Keratinocyte (primary cell): ENCODE data around the gene ABI3. TPM values are rescaled to one million over a fixed set of nuclear protein-coding genes. Genes with fewer than 3 reads are reported as not detected.

Experiments
- DNase-seq: peaks from one replicate; pipeline ENCODE4 v3.0.0-alpha.2; 2011; ENCODE audit warnings: low read depth, missing footprints, low spot score
- FAIRE-seq: peaks from 2 replicates; lab custom pipeline; 2011; peaks lifted over from hg19 to GRCh38; lab: Jason Lieb, UNC
- H2AFZ ChIP-seq: 2 replicates; pipeline ENCODE4 v1.6.0; 2012; ENCODE audit warnings: low read length, control low read depth, inconsistent platforms; ENCODE audit not compliant: control insufficient read depth
- H3K27ac ChIP-seq: 2 replicates; pipeline ENCODE4 v1.5.1; 2011; ENCODE audit warnings: low read length; ENCODE audit not compliant: control insufficient read depth, insufficient read depth
- H3K27me3 ChIP-seq: 3 replicates; pipeline ENCODE4 v1.6.0; 2011; ENCODE audit warnings: low read length; ENCODE audit not compliant: control insufficient read depth, insufficient read depth; ENCODE audit errors: extremely low read depth
- H3K36me3 ChIP-seq, 2 experiments: 2 replicates in 1 of 2; 3 replicates in 1 of 2; pipeline ENCODE4 v1.5.1; 2011; ENCODE audit warnings: low read length in 2 of 2, mild to moderate bottlenecking in 1 of 2; ENCODE audit not compliant: control insufficient read depth in 2 of 2, insufficient read depth in 2 of 2; ENCODE audit errors: extremely low read depth in 1 of 2
- H3K4me1 ChIP-seq: 3 replicates; pipeline ENCODE4 v1.5.1; 2011; ENCODE audit warnings: low read length; ENCODE audit not compliant: control insufficient read depth, insufficient read depth; ENCODE audit errors: extremely low read depth
- H3K4me2 ChIP-seq: 3 replicates; pipeline ENCODE4 v1.6.0; 2011; ENCODE audit warnings: low read depth, low read length; ENCODE audit not compliant: control insufficient read depth, insufficient read depth; ENCODE audit errors: extremely low read depth
- H3K4me3 ChIP-seq, 3 experiments: fragments of 200-600 bp in 1 of 3; sonication (generic) in 1 of 3; 2 replicates in 2 of 3; 3 replicates in 1 of 3; pipeline ENCODE4 v1.5.1; 2011 to 2016; ENCODE audit warnings: low read length in 3 of 3, mild to moderate bottlenecking in 3 of 3, control low read depth in 2 of 3, inconsistent platforms in 1 of 3, low read depth in 1 of 3, mixed read lengths in 1 of 3, mixed run types in 1 of 3, moderate library complexity in 1 of 3; ENCODE audit not compliant: control insufficient read depth in 2 of 3, insufficient read depth in 2 of 3; ENCODE audit errors: extremely low read depth in 1 of 3
- H3K79me2 ChIP-seq: 2 replicates; pipeline ENCODE4 v1.6.0; 2012; ENCODE audit warnings: low read length; ENCODE audit not compliant: control insufficient read depth, insufficient read depth
- H3K9ac ChIP-seq: 3 replicates; pipeline ENCODE4 v1.6.0; 2011; ENCODE audit warnings: low read length; ENCODE audit not compliant: control insufficient read depth, insufficient read depth; ENCODE audit errors: extremely low read depth
- H3K9me1 ChIP-seq: 3 replicates; pipeline ENCODE4 v1.6.0; 2011; ENCODE audit warnings: low read length; ENCODE audit not compliant: control insufficient read depth, insufficient read depth; ENCODE audit errors: extremely low read depth
- H3K9me3 ChIP-seq: 2 replicates; pipeline ENCODE4 v1.5.1; 2012; ENCODE audit warnings: low read depth, low read length; ENCODE audit not compliant: control insufficient read depth
- H4K20me1 ChIP-seq: 3 replicates; pipeline ENCODE4 v1.6.0; 2011; ENCODE audit warnings: low read length; ENCODE audit not compliant: control insufficient read depth, insufficient read depth; ENCODE audit errors: extremely low read depth
- EZH2 ChIP-seq: IDR thresholded peaks from one replicate; pipeline ENCODE4 v1.6.1; 2012; ENCODE audit warnings: inconsistent platforms, mild to moderate bottlenecking, low read length, moderate library complexity
- dilution Hi-C: fragments of 300-500 bp; cut with MboI; formaldehyde crosslinking; loops from one replicate; pipeline ENCODE4 v1.7.0; 2020; ENCODE audit warnings: low sequenced_read_pairs; ENCODE audit not compliant: extremely low pct_ligation_motif_present
- polyA plus RNA-seq, 5 experiments: library from polyadenylated mRNA; depleted of rRNA in 3 of 5; stranded (reverse) in 3 of 5; stranded (forward) in 1 of 5; unstranded in 1 of 5; fragments of >200 nt; gene quantifications; 1 replicate in 1 of 5; 2 replicates in 3 of 5; 3 replicates in 1 of 5; pipeline versions ENCODE4 v1.2.1 to v1.2.3, GENCODE V29; 2011 to 2012; ENCODE audit warnings: missing spikeins in 2 of 5, low read depth in 1 of 5, low replicate concordance in 1 of 5
- TF ChIP-seq, protein P1 (sequence below), 3 experiments: IDR thresholded peaks in 1 of 3; conservative IDR thresholded peaks in 1 of 3; optimal IDR thresholded peaks in 1 of 3; 2 replicates in 2 of 3; 3 replicates in 1 of 3; pipeline versions ENCODE3 to v1.5.1; 2011; ENCODE audit warnings: low read length in 3 of 3, mild to moderate bottlenecking in 3 of 3, moderate library complexity in 2 of 3, control low read depth in 1 of 3, inconsistent platforms in 1 of 3; ENCODE audit not compliant: insufficient read depth in 2 of 3; ENCODE audit errors: extremely low read depth in 1 of 3

The ABI3 gene
- polyA plus RNA-seq, 1 donor (not counting 4 experiments of a cell fraction or from before 2014, with no cell fraction given), result not detected

DNA sequence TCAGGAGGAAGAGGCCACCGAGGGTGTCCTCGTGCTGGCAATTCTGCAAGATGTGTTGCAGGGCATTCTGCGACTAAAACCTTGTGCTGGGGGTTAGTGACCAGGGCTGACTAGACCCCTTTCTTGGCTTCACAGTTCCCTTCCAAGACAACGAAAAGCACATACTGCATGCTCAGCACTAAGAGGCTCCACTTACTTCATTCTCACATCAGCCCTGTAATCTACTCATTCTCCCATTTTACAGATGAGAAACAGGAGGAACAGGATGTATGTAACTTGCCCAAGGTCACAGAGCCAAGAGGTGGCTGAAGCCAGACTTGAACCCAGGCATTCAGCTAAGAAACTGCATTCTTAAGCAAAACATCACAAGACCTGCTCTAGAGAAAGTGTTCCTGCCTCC lies 25.4 kb downstream of the ABI3 start:
- Histone ChIP-seq H3K79me2 (no peaks in the 10 kb centered on the region), H3K4me2 (no peak overlapping the region), H3K36me3 (no peaks in the 10 kb centered on the region), H3K9ac (no peak overlapping the region), H4K20me1 (no peaks in the 10 kb centered on the region), H3K27ac (no peak overlapping the region), H3K4me1 (peaks cover 2% of the 10 kb centered on the region), H3K27me3 (peaks cover 11% of the 10 kb centered on the region), H3K9me3 (no peaks in the 10 kb centered on the region), H2AFZ (no peak overlapping the region), H3K9me1 (no peaks in the 10 kb centered on the region), H3K4me3 (no peak overlapping the region)
- dilution Hi-C loops, result loop anchor here (10.0 kb wide), 1 partner anchor 59 kb away; no protein-coding TSS in a partner anchor
- TF ChIP-seq EZH2, result no peak
- TF ChIP-seq, protein P1, sequence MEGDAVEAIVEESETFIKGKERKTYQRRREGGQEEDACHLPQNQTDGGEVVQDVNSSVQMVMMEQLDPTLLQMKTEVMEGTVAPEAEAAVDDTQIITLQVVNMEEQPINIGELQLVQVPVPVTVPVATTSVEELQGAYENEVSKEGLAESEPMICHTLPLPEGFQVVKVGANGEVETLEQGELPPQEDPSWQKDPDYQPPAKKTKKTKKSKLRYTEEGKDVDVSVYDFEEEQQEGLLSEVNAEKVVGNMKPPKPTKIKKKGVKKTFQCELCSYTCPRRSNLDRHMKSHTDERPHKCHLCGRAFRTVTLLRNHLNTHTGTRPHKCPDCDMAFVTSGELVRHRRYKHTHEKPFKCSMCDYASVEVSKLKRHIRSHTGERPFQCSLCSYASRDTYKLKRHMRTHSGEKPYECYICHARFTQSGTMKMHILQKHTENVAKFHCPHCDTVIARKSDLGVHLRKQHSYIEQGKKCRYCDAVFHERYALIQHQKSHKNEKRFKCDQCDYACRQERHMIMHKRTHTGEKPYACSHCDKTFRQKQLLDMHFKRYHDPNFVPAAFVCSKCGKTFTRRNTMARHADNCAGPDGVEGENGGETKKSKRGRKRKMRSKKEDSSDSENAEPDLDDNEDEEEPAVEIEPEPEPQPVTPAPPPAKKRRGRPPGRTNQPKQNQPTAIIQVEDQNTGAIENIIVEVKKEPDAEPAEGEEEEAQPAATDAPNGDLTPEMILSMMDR (optimal IDR thresholded peaks at IDR 0.05 in 1 of 3, IDR thresholded peaks at IDR 0.05 in 1 of 3, conservative IDR thresholded peaks at IDR 0.05 in 1 of 3; ENCODE audit: extremely low read depth in 1 of 3, insufficient read depth in 2 of 3, low read length in 3 of 3), result no peak
- FAIRE-seq, result no peak
- no peak for DNase-seq

DNA sequence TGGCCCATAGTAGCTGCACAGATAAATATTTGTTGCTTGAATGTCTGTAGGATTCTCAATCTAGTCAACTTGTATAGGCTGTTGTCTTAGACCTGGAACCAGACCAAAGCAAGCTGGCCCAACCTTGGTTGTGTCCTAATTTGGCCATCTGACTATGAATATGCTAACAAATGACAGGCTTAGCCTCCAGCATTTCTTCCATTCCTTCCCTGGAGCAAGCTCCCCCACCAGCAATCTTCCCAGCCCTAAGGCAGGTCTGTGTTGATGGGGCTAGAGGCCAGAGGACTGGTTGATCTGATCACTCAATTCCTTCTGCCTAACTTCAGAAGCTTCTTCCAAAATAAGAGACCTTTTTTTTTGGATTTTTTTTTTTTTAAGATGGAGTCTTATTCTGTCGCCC lies 29.5 kb downstream of the ABI3 start:
- FAIRE-seq (no peak), DNase-seq (no peak)
- no peaks in the 10 kb centered on the region for H3K9me1 ChIP-seq
- H3K27ac ChIP-seq, result no peak overlapping the region
- no peaks in the 10 kb centered on the region for H3K79me2 ChIP-seq
- no peak overlapping the region for H3K9ac ChIP-seq
- TF ChIP-seq, protein P1 (optimal IDR thresholded peaks at IDR 0.05 in 1 of 3, IDR thresholded peaks at IDR 0.05 in 1 of 3, conservative IDR thresholded peaks at IDR 0.05 in 1 of 3; ENCODE audit: extremely low read depth in 1 of 3, insufficient read depth in 2 of 3, low read length in 3 of 3), result no peak
- TF ChIP-seq EZH2, result no peak
- H3K4me2 ChIP-seq, result no peak overlapping the region
- no peaks in the 10 kb centered on the region for H3K4me1 ChIP-seq
- no peaks in the 10 kb centered on the region for H4K20me1 ChIP-seq
- H3K27me3 ChIP-seq, result no peaks in the 10 kb centered on the region
- dilution Hi-C loops, result loop anchor here (10.0 kb wide), 1 partner anchor 55 kb away; no protein-coding TSS in a partner anchor
- H3K9me3 ChIP-seq, result no peaks in the 10 kb centered on the region
- H2AFZ ChIP-seq, result no peak overlapping the region
- H3K36me3 ChIP-seq, result no peaks in the 10 kb centered on the region
- no peak overlapping the region for H3K4me3 ChIP-seq
